ENCODE data around the gene NPAS3. TPM values are rescaled to one million over a fixed set of nuclear protein-coding genes. Genes with fewer than 3 reads are reported as not detected.

The NPAS3 gene
- total and polyA plus RNA-seq, 10 donors: 0.13 to 9.5 (median 2.9) TPM

- Histone ChIP-seq H3K27ac (no peak overlapping the region), H3K4me1 (no peaks in the 10 kb centered on the region), H3K27me3 (replicated peaks in 1 of 7) (no peaks in the 10 kb centered on the region), H3K4me3 (no peak overlapping the region), H3K9me3 (peaks cover 0 to 23% (median 16%) of the 10 kb centered on the region in 8 donors), H3K36me3 (no peaks in the 10 kb centered on the region)
- TF ChIP-seq POLR2AphosphoS5 (IDR thresholded peaks at IDR 0.05) (no peak), POLR2A (IDR thresholded peaks at IDR 0.05) (no peak)
- TF ChIP-seq, protein P1, sequence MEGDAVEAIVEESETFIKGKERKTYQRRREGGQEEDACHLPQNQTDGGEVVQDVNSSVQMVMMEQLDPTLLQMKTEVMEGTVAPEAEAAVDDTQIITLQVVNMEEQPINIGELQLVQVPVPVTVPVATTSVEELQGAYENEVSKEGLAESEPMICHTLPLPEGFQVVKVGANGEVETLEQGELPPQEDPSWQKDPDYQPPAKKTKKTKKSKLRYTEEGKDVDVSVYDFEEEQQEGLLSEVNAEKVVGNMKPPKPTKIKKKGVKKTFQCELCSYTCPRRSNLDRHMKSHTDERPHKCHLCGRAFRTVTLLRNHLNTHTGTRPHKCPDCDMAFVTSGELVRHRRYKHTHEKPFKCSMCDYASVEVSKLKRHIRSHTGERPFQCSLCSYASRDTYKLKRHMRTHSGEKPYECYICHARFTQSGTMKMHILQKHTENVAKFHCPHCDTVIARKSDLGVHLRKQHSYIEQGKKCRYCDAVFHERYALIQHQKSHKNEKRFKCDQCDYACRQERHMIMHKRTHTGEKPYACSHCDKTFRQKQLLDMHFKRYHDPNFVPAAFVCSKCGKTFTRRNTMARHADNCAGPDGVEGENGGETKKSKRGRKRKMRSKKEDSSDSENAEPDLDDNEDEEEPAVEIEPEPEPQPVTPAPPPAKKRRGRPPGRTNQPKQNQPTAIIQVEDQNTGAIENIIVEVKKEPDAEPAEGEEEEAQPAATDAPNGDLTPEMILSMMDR (IDR thresholded peaks at IDR 0.05 in 8 of 11, conservative IDR thresholded peaks at IDR 0.05 in 3 of 11): no peak
- no peak for DNase-seq
- intact Hi-C loops (cut with DNase I; ENCODE audit: low total_unique reads): no loop called here
Measured at GRCh38 chr14:33402604-33403003, 463.9 kb downstream of the NPAS3 start.

GRCh38 chr14:33404054-33404453, 465.4 kb downstream of the NPAS3 start:
- Histone ChIP-seq H3K4me1 (no peaks in the 10 kb centered on the region), H3K27ac (no peak overlapping the region), H3K4me3 (no peak overlapping the region), H3K9me3 (peaks cover 0 to 23% (median 16%) of the 10 kb centered on the region in 8 donors), H3K36me3 (no peaks in the 10 kb centered on the region), H3K27me3 (replicated peaks in 1 of 7) (no peaks in the 10 kb centered on the region)
- TF ChIP-seq POLR2AphosphoS5 (IDR thresholded peaks at IDR 0.05): no peak
- TF ChIP-seq POLR2A (IDR thresholded peaks at IDR 0.05): no peak
- TF ChIP-seq, protein P1 (IDR thresholded peaks at IDR 0.05 in 8 of 11, conservative IDR thresholded peaks at IDR 0.05 in 3 of 11): no peak
- DNase-seq: no peak
- intact Hi-C loops (cut with DNase I; ENCODE audit: low total_unique reads): no loop called here
- WGBS, 5 donors: 60 to 85% (median 67%) methylated on average over 1 of the region's 1 CpG

DNA sequence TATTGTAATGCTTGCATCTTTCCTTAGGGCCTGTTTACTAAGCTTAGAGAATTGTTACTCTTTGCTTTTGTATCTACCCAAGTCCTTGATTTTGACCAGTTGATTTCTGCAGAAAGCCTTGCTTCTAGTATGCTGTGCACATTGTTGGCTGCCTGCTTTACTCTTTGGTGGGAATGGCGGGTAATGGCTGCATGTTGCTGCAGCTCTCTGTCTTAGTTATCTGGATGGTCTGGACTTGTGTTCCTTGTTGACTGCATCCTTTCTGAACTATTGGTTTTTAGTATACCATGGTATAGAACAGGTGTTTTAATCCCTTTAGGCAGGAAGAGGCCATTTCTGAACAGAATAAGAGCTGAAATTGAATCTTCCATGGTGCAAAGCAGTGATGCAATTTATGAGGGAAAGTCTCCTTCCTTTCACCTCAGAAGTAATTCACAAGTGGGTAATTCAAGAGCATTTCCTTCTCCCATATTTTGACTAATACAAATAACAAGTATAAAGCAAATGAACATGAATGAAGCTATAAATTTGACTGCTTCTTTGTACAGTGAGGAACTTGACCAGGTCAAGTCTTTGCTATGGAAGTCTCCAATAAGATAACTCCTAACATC, 466.4 kb downstream of the NPAS3 start:
- Histone ChIP-seq H3K27me3 (replicated peaks in 1 of 7) (no peaks in the 10 kb centered on the region), H3K9me3 (peaks cover 0 to 23% (median 16%) of the 10 kb centered on the region in 8 donors), H3K36me3 (no peaks in the 10 kb centered on the region), H3K4me1 (no peaks in the 10 kb centered on the region), H3K27ac (no peak overlapping the region), H3K4me3 (no peak overlapping the region)
- 89 to 100% (median 95%) methylated on average over 1 of the region's 1 CpG for WGBS, 5 donors
- no peak for TF ChIP-seq POLR2AphosphoS5 (IDR thresholded peaks at IDR 0.05)
- TF ChIP-seq, protein P1 (IDR thresholded peaks at IDR 0.05 in 8 of 11, conservative IDR thresholded peaks at IDR 0.05 in 3 of 11): no peak
- DNase-seq: no peak
- intact Hi-C loops (cut with DNase I; ENCODE audit: low total_unique reads): no loop called here

- no peaks in the 10 kb centered on the region for H3K27me3 ChIP-seq (replicated peaks in 1 of 7)
- 81 to 98% (median 96%) methylated on average over 2 of the region's 2 CpGs for WGBS, 5 donors
- no peak overlapping the region for H3K27ac ChIP-seq
- no peak for DNase-seq
- H3K9me3 ChIP-seq: peaks cover 0 to 23% (median 16%) of the 10 kb centered on the region in 8 donors
- no peaks in the 10 kb centered on the region for H3K4me1 ChIP-seq
- intact Hi-C loops (cut with DNase I; ENCODE audit: low total_unique reads): no loop called here
- no peak for TF ChIP-seq POLR2AphosphoS5 (IDR thresholded peaks at IDR 0.05)
- TF ChIP-seq, protein P1 (IDR thresholded peaks at IDR 0.05 in 8 of 11, conservative IDR thresholded peaks at IDR 0.05 in 3 of 11): no peak
- no peak for TF ChIP-seq POLR2A (IDR thresholded peaks at IDR 0.05)
- no peaks in the 10 kb centered on the region for H3K36me3 ChIP-seq
- no peak overlapping the region for H3K4me3 ChIP-seq
Measured at GRCh38 chr14:33406766-33407165, 468.1 kb downstream of the NPAS3 start.
